ENCODE data around the gene DBN1. TPM values are rescaled to one million over a fixed set of nuclear protein-coding genes. Genes with fewer than 3 reads are reported as not detected.

The DBN1 gene
- total and polyA plus RNA-seq, 9 of the 15 experiments (the other 6 are each of a cell fraction or from before 2014, with no cell fraction given): 0.25 to 87.2 (median 27.9) TPM

GRCh38 chr5:177439518-177440053 lies 33.8 kb downstream of the DBN1 start:
- Histone ChIP-seq H4K20me1 (replicated peaks; ENCODE audit: control insufficient read depth, insufficient read depth, low read length) (peaks cover 20% of the 10 kb centered on the region; the same call in 1 of the 2 replicates), H3K9ac (ENCODE audit: insufficient read depth in 1 of 2, low read depth in 2 of 2, low read length in 2 of 2) (no peak overlapping the region), H3K27ac (ENCODE audit: extremely low read depth, low read depth, low read length) (no peak overlapping the region), H3K4me3 (no peak overlapping the region), H3K27me3 (ENCODE audit: control insufficient read depth in 2 of 2, insufficient read depth in 2 of 2, low read length in 2 of 2) (no peaks in the 10 kb centered on the region), H3K4me2 (ENCODE audit: insufficient read depth, low read length) (no peak overlapping the region), H3K36me3 (ENCODE audit: control insufficient read depth, insufficient read depth, low read length) (peaks cover 83% of the 10 kb centered on the region; the same call in 2 of the 3 replicates), H3K9me1 (ENCODE audit: control insufficient read depth, insufficient read depth, low read length) (peaks cover 3% of the 10 kb centered on the region), H3K9me3 (replicated peaks; ENCODE audit: control insufficient read depth, insufficient read depth, low read depth, low read length) (no peaks in the 10 kb centered on the region), H2AFZ (ENCODE audit: low read depth, low read length) (no peak overlapping the region), H3K4me1 (replicated peaks in 1 of 2; ENCODE audit: control insufficient read depth in 2 of 2, insufficient read depth in 2 of 2, low read length in 2 of 2) (peaks cover 2 to 36% of the 10 kb centered on the region in 2 experiments; a peak in 4 of 5 replicates), H3K79me2 (ENCODE audit: control insufficient read depth, insufficient read depth, low read length) (no peaks in the 10 kb centered on the region)
- BruUV-seq (replicated peaks): no TSS peak
- DNase-seq (ENCODE audit: extremely low read depth in 1 of 4, low spot score in 3 of 4) (no peak), FAIRE-seq (peak; percentile 37), ATAC-seq (no peak)
- intact Hi-C loops (cut with micrococcal nuclease) (no loop called here), in situ Hi-C loops (cut with MboI) (no loop called here)
- 93% methylated on average over 3 of the region's 4 CpGs for WGBS (ENCODE audit: insufficient coverage, low coverage, missing lambda C conversion rate)
- CTCF ChIA-PET (ENCODE audit: low intra/inter-chr PET ratio): no interaction called here
- POLR2A ChIA-PET: interaction anchor here (1.0 to 11.8 kb wide), 6 partner anchors 10 to 53 kb away, joined by 3 to 210 read pairs (median 6); partner anchors contain the start of gene GRK6
- TF ChIP-seq POLR2AphosphoS2 (IDR thresholded peaks at IDR 0.05; ENCODE audit: low read length) (peak; percentile 49; the same call in 1 of the 2 replicates), POLR2B (IDR thresholded peaks at IDR 0.05; ENCODE audit: low read depth, partially characterized antibody) (peak; percentile 50), U2AF1 (optimal IDR thresholded peaks at IDR 0.05; ENCODE audit: low read depth, low read length) (no peak), POLR2AphosphoS5 (IDR thresholded peaks at IDR 0.05; ENCODE audit: control insufficient read depth, insufficient read depth, low read depth, low read length) (peak; percentile 45; the same call in 1 of the 2 replicates), ZBTB49 (CRISPR knock-in tag; IDR thresholded peaks at IDR 0.05; ENCODE audit: borderline replicate concordance) (no peak), NR3C1 (CRISPR knock-in tag; IDR thresholded peaks at IDR 0.05) (no peak), MEF2A (IDR thresholded peaks at IDR 0.05; ENCODE audit: control insufficient read depth, low read depth, low read length) (no peak), ZBTB40 (IDR thresholded peaks at IDR 0.05) (no peak), ZBTB40 (CRISPR knock-in tag; IDR thresholded peaks at IDR 0.05) (no peak)

All from K562 (cell line).